Measurements from ENCODE around the gene LOXHD1.

LOXHD1 gene

GRCh38 chr18:46578987-46579386 lies 78.0 kb downstream of the LOXHD1 start:
- Histone ChIP-seq H3K4me3 (ENCODE audit: low read depth, low read length) (no peak overlapping the region), H3K4me2 (ENCODE audit: low read length) (no peak overlapping the region), H3K79me2 (no peaks in the 10 kb centered on the region), H3K4me1 (no peaks in the 10 kb centered on the region), H2AFZ (no peak overlapping the region), H3K9me3 (ENCODE audit: control insufficient read depth, low read length) (no peaks in the 10 kb centered on the region), H3K27me3 (ENCODE audit: control insufficient read depth, insufficient read depth, low read length) (no peaks in the 10 kb centered on the region), H3K9ac (no peak overlapping the region), H3K27ac (no peak overlapping the region), H3K36me3 (ENCODE audit: control insufficient read depth, insufficient read depth, low read length) (no peaks in the 10 kb centered on the region)
- TF ChIP-seq CTCF (IDR thresholded peaks at IDR 0.05), result no peak

GRCh38 chr18:46577546-46577945 lies 79.5 kb downstream of the LOXHD1 start:
- H3K9ac ChIP-seq, result no peak overlapping the region
- no peak overlapping the region for H3K4me3 ChIP-seq (ENCODE audit: low read depth, low read length)
- no peak for TF ChIP-seq CTCF (IDR thresholded peaks at IDR 0.05)
- no peaks in the 10 kb centered on the region for H3K9me3 ChIP-seq (ENCODE audit: control insufficient read depth, low read length)
- H3K4me1 ChIP-seq, result no peaks in the 10 kb centered on the region
- H3K27me3 ChIP-seq (ENCODE audit: control insufficient read depth, insufficient read depth, low read length), result no peaks in the 10 kb centered on the region
- no peaks in the 10 kb centered on the region for H3K36me3 ChIP-seq (ENCODE audit: control insufficient read depth, insufficient read depth, low read length)
- no peak overlapping the region for H3K27ac ChIP-seq
- H3K4me2 ChIP-seq (ENCODE audit: low read length), result no peak overlapping the region
- no peaks in the 10 kb centered on the region for H3K79me2 ChIP-seq
- H2AFZ ChIP-seq, result no peak overlapping the region

DNA sequence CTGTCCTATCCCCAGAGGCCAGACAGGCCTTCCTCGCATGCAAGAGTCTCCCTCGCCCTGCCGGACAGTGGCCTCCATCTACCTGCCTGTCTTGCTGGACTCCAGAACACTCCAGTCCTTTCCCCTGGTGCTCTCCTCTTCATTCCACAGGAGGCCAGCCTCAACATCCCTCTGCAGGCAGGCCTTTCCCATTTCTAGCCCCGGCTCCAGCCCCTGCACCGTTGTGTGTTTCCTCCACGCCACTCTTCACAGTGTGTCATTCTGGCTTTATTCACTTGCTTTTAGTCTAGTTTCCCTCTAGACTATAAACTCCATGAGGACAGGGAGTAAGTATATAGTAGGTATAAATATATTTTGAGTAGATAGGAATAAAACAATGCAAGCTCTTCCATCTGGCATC lies 81.2 kb downstream of the LOXHD1 start:
- Histone ChIP-seq H3K9ac (no peak overlapping the region), H3K4me3 (ENCODE audit: low read depth, low read length) (no peak overlapping the region), H2AFZ (no peak overlapping the region), H3K36me3 (ENCODE audit: control insufficient read depth, insufficient read depth, low read length) (no peaks in the 10 kb centered on the region), H3K4me2 (ENCODE audit: low read length) (no peak overlapping the region), H3K9me3 (ENCODE audit: control insufficient read depth, low read length) (no peaks in the 10 kb centered on the region), H3K27me3 (ENCODE audit: control insufficient read depth, insufficient read depth, low read length) (no peaks in the 10 kb centered on the region), H3K4me1 (no peaks in the 10 kb centered on the region), H3K79me2 (no peaks in the 10 kb centered on the region), H3K27ac (no peak overlapping the region)
- TF ChIP-seq CTCF (IDR thresholded peaks at IDR 0.05), result no peak

DNA sequence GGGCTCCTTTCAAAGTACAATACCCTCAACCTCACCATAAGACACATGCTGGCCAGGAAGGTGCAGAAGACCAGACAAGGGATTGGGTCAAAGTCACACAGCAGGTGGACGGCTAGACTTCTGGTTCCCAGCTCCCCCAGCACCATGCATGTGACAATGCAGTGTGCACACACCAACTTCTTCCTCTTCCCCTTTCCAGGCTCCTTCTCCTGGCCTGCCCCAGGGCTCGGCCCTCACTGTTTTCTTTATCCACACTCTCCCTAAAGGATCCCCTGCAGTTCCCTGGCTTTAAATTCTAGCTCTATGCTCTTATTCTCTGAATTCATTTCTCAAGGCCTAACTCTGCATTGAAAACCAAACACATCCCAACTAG lies 82.3 kb downstream of the LOXHD1 start:
- Histone ChIP-seq H3K9ac (no peak overlapping the region), H3K36me3 (ENCODE audit: control insufficient read depth, insufficient read depth, low read length) (no peaks in the 10 kb centered on the region), H3K27ac (no peak overlapping the region), H3K79me2 (no peaks in the 10 kb centered on the region), H3K9me3 (ENCODE audit: control insufficient read depth, low read length) (no peaks in the 10 kb centered on the region), H3K4me1 (no peaks in the 10 kb centered on the region), H3K27me3 (ENCODE audit: control insufficient read depth, insufficient read depth, low read length) (no peaks in the 10 kb centered on the region), H3K4me2 (ENCODE audit: low read length) (no peak overlapping the region), H3K4me3 (ENCODE audit: low read depth, low read length) (no peak overlapping the region), H2AFZ (no peak overlapping the region)
- TF ChIP-seq CTCF (IDR thresholded peaks at IDR 0.05), result no peak

- Histone ChIP-seq H3K36me3 (ENCODE audit: control insufficient read depth, insufficient read depth, low read length) (no peaks in the 10 kb centered on the region), H3K4me1 (no peaks in the 10 kb centered on the region), H3K9me3 (ENCODE audit: control insufficient read depth, low read length) (no peaks in the 10 kb centered on the region), H3K27me3 (ENCODE audit: control insufficient read depth, insufficient read depth, low read length) (no peaks in the 10 kb centered on the region), H3K9ac (no peak overlapping the region), H3K4me2 (ENCODE audit: low read length) (no peak overlapping the region), H3K27ac (no peak overlapping the region), H3K4me3 (ENCODE audit: low read depth, low read length) (no peak overlapping the region), H2AFZ (peak overlapping the region; percentile 27), H3K79me2 (no peaks in the 10 kb centered on the region)
- TF ChIP-seq CTCF (IDR thresholded peaks at IDR 0.05), result no peak
Observed at GRCh38 chr18:46574000-46574742, 82.8 kb downstream of the LOXHD1 start.
